Spleen (tissue), 11 donors: ENCODE data around the gene MYO1D. TPM values are rescaled to one million over a fixed set of nuclear protein-coding genes. Genes with fewer than 3 reads are reported as not detected.
A peak's percentile ranks its signal among the peaks of the same experiment; 100 is the strongest.

Experiments used
- DNase-seq: peaks from one replicate; pipeline ENCODE4 v3.0.0-alpha.2; 2020
- H3K27ac ChIP-seq, 8 donors: fragments of 200-600 bp; sonication (generic) in 7 of 8; 1 replicate in 4 of 8; 2 replicates in 4 of 8; pipeline versions ENCODE4 v1.5.0 to v1.8.0; 2016 to 2021; ENCODE audit warnings: inconsistent platforms in 4 of 8, mild to moderate bottlenecking in 4 of 8, moderate library complexity in 1 of 8
- H3K27me3 ChIP-seq, 7 donors: fragments of 200-600 bp; sonication (generic) in 6 of 7; replicated peaks in 1 of 7; 1 replicate in 4 of 7; 2 replicates in 3 of 7; pipeline versions ENCODE4 v1.5.0 to v1.8.0; 2016 to 2021; ENCODE audit warnings: inconsistent platforms in 3 of 7, mild to moderate bottlenecking in 1 of 7
- H3K36me3 ChIP-seq, 6 donors: fragments of 200-600 bp; sonication (generic) in 5 of 6; 1 replicate in 4 of 6; 2 replicates in 2 of 6; pipeline versions ENCODE4 v1.5.0 to v1.8.0; 2016 to 2021; ENCODE audit warnings: inconsistent platforms in 2 of 6
- H3K4me1 ChIP-seq, 6 donors: fragments of 200-600 bp; sonication (generic) in 5 of 6; 1 replicate in 3 of 6; 2 replicates in 3 of 6; pipeline versions ENCODE4 v1.5.0 to v1.8.0; 2016 to 2021; ENCODE audit warnings: inconsistent platforms in 3 of 6
- H3K4me3 ChIP-seq, 8 donors: fragments of 200-600 bp; sonication (generic) in 7 of 8; 1 replicate in 4 of 8; 2 replicates in 4 of 8; pipeline versions ENCODE4 v1.5.0 to v1.8.0; 2016 to 2021; ENCODE audit warnings: inconsistent platforms in 4 of 8, mild to moderate bottlenecking in 4 of 8, moderate library complexity in 2 of 8
- H3K9me3 ChIP-seq, 8 donors: fragments of 200-600 bp; sonication (generic) in 7 of 8; 1 replicate in 4 of 8; 2 replicates in 4 of 8; pipeline versions ENCODE4 v1.5.0 to v1.8.0; 2016 to 2021; ENCODE audit warnings: inconsistent platforms in 4 of 8
- POLR2A ChIP-seq, 3 donors: fragments of 450-650 bp; IDR thresholded peaks; one replicate each; pipeline ENCODE4 v1.5.1; 2017; ENCODE audit warnings: antibody characterized with exemption in 3 of 3, mild to moderate bottlenecking in 1 of 3
- POLR2AphosphoS5 ChIP-seq, 3 donors: sonication (generic); formaldehyde crosslinking; IDR thresholded peaks; one replicate each; pipeline ENCODE4 v1.5.1; 2017; ENCODE audit warnings: antibody characterized with exemption in 3 of 3
- WGBS, 5 donors: extraction: QIAGEN DNeasy Blood & Tissue Kit in 3 of 5; methylation state at CpG; one replicate each; pipeline versions ENCODE4 v1.1.5 to v1.1.7; 2013 to 2018; 5-methylcytosine and 5-hydroxymethylcytosine counted together
- intact Hi-C: fragments of 100-400 bp; cut with DNase I; formaldehyde crosslinking; loops from one replicate; pipeline ENCODE4 v1.15.0; 2023; ENCODE audit warnings: low total_unique reads
- polyA plus RNA-seq, 3 donors: library from polyadenylated mRNA; stranded (reverse); fragments of 200-250 nt; gene quantifications; one replicate each; pipeline ENCODE4 v1.2.1, GENCODE V29; 2013
- total RNA-seq, 7 donors: library from RNA; depleted of rRNA in 3 of 7; stranded (reverse); fragments of >200 nt in 3 of 7; fragmentation: NEBNext Ultra II Directional in 4 of 7; extraction: Animal tissue kit (Norgen Biotek cat#: 25700) in 4 of 7; gene quantifications; one replicate each; pipeline versions ENCODE4 v1.1.0 to v1.2.1, GENCODE V29; 2016 to 2021
- TF ChIP-seq, protein P1 (sequence below), 11 experiments: fragments of 200-600 bp in 7 of 11; fragments of 450-650 bp in 4 of 11; sonication (generic) in 4 of 11; IDR thresholded peaks in 8 of 11; conservative IDR thresholded peaks in 3 of 11; 1 replicate in 7 of 11; 2 replicates in 4 of 11; pipeline versions ENCODE4 v1.4.0 to v1.8.0; 2016 to 2021; ENCODE audit warnings: antibody characterized with exemption in 11 of 11, inconsistent platforms in 4 of 11, mild to moderate bottlenecking in 1 of 11
- donor health status: healthy with polysubstance abuse.
- donor health status: DM: no; HTN: no; CAD: no; lungs with moderate emphysema.
- donor health status: DM: no; HTN: no; CAD: no.
- donor health status: Bipolar disorder and iron deficiency.
- donor health status: healthy.
- donor health status: DM: no; HTN: no; CAD: no.
- donor health status: DM: yes; HTN: yes; CAD: no.

MYO1D gene
- total and polyA plus RNA-seq, 10 donors: 2.3 to 36.4 (median 23.4) TPM

DNA sequence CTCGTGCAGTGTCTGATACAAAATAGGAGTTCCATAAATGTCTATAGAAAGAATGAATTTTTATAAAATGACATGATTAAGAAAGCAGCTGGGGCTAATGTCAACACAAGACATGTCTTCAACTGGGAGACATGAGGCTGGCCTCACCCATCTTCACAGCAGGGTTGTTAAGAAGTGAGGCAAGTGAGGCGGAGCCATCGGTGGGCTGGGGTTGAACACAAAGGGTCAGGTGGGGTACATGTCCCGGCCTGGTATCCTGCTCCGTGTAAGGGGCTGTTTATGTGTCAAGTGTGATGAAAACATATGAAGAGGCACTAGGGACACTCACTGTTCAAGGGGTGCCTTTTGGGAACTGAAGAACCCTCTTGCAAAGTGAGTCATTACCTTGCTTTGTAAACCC, 368.0 kb downstream of the MYO1D start:
- no peak for DNase-seq
- H3K36me3 ChIP-seq: no peaks in the 10 kb centered on the region
- peak overlapping the region in 1 of 8 donors; percentile 48 for H3K27ac ChIP-seq
- peaks cover 9 to 67% (median 24%) of the 10 kb centered on the region in 6 donors for H3K4me1 ChIP-seq
- no peaks in the 10 kb centered on the region for H3K9me3 ChIP-seq
- no peak overlapping the region for H3K4me3 ChIP-seq
- no peaks in the 10 kb centered on the region for H3K27me3 ChIP-seq
- intact Hi-C loops: no loop called here
- no peak for TF ChIP-seq POLR2A (IDR thresholded peaks at IDR 0.05)
- TF ChIP-seq, protein P1, sequence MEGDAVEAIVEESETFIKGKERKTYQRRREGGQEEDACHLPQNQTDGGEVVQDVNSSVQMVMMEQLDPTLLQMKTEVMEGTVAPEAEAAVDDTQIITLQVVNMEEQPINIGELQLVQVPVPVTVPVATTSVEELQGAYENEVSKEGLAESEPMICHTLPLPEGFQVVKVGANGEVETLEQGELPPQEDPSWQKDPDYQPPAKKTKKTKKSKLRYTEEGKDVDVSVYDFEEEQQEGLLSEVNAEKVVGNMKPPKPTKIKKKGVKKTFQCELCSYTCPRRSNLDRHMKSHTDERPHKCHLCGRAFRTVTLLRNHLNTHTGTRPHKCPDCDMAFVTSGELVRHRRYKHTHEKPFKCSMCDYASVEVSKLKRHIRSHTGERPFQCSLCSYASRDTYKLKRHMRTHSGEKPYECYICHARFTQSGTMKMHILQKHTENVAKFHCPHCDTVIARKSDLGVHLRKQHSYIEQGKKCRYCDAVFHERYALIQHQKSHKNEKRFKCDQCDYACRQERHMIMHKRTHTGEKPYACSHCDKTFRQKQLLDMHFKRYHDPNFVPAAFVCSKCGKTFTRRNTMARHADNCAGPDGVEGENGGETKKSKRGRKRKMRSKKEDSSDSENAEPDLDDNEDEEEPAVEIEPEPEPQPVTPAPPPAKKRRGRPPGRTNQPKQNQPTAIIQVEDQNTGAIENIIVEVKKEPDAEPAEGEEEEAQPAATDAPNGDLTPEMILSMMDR (IDR thresholded peaks at IDR 0.05 in 8 of 11, conservative IDR thresholded peaks at IDR 0.05 in 3 of 11): no peak
- no peak for TF ChIP-seq POLR2AphosphoS5 (IDR thresholded peaks at IDR 0.05)
- WGBS, 5 donors: 90 to 96% (median 92%) methylated on average over 5 of the region's 5 CpGs

DNA sequence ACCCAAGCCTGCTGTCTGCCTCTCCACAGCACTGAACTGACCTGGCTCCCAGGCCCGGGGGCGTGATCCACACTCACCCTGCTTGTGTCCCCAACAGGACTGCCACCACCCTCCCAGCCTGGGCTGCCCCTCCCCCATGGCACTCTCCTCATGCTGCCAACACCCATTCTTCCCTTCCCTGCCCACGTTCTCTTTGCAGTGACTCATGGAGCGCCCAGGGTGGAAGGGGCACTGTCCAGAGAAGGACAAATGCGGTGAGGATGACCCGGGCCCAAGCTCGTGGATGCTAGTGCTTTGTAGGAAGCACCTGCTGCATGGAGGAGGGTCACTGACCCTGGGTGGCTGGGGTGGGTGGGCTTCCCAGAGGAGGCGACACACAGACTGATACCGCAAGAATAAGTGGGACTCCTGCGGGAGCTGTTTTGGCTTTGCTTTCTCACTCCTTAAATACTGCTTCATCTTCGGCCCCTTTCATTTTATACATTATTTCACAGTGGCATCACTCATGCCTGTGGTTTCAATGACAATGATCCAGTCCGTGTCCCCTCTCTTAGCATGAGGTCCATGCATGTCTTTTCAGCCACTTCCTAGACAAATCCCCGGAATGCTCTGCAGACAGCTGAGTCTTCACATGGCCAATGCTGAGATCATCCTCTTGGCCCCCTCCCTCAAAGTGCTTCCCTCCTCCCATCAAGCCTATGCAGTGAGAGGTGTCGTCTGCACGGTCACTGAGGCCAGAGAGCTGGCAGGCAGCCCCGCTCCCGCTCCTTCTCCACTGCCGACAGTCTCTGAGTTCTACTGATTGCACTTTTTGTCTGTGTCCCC, 372.5 kb downstream of the MYO1D start:
- peak overlapping the region in 1 of 8 donors; percentile 44 for H3K4me3 ChIP-seq
- DNase-seq: peak; percentile 89
- intact Hi-C loops: no loop called here
- H3K4me1 ChIP-seq: peaks cover 16 to 73% (median 40%) of the 10 kb centered on the region in 6 donors
- TF ChIP-seq, protein P1 (IDR thresholded peaks at IDR 0.05 in 8 of 11, conservative IDR thresholded peaks at IDR 0.05 in 3 of 11): no peak
- peak in 1 of 3 donors; percentile 56 for TF ChIP-seq POLR2AphosphoS5 (IDR thresholded peaks at IDR 0.05)
- no peaks in the 10 kb centered on the region for H3K36me3 ChIP-seq
- H3K27me3 ChIP-seq: no peaks in the 10 kb centered on the region
- no peaks in the 10 kb centered on the region for H3K9me3 ChIP-seq
- peak overlapping the region; percentile 88 to 100 (median 92) for H3K27ac ChIP-seq
- 81 to 91% (median 84%) methylated on average over 16 to 18 of the region's 18 CpGs for WGBS, 5 donors

- intact Hi-C loops: no loop called here
- Histone ChIP-seq H3K27me3 (no peaks in the 10 kb centered on the region), H3K36me3 (no peaks in the 10 kb centered on the region), H3K9me3 (no peaks in the 10 kb centered on the region), H3K27ac (peak overlapping the region; percentile 88 to 100 (median 92)), H3K4me3 (peak overlapping the region in 1 of 8 donors; percentile 44), H3K4me1 (peaks cover 16 to 69% (median 39%) of the 10 kb centered on the region in 6 donors)
- DNase-seq: peak; percentile 81
- peak in 1 of 3 donors; percentile 88 for TF ChIP-seq POLR2AphosphoS5 (IDR thresholded peaks at IDR 0.05)
- peak in 1 of 3 donors; percentile 64 for TF ChIP-seq POLR2A (IDR thresholded peaks at IDR 0.05)
- TF ChIP-seq, protein P1 (IDR thresholded peaks at IDR 0.05 in 8 of 11, conservative IDR thresholded peaks at IDR 0.05 in 3 of 11): peak in 3 of 11 experiments; percentile 22 to 46 (median 27)
- WGBS, 5 donors: 34 to 48% (median 45%) methylated on average over 5 to 7 of the region's 7 CpGs
These were observed 373.4 kb downstream of the MYO1D start for GRCh38 chr17:32503251-32504165.
